NCI-H510A (cell line): Measurements from ENCODE around the gene KSR2.
"Not testable (repeated sequence)": the region's sequence is repeated elsewhere in the genome, so short reads cannot be mapped to it uniquely, and the experiment has no call there.

Experiments
- DNase-seq: peaks from one replicate; lab custom pipeline; 2025; lab: John Stamatoyannopoulos, UW

KSR2 gene

GRCh38 chr12:117968826-117969659, at the start of gene KSR2:
Gene KSR2 (minus strand): TSS chr12:117968990. CDS start chr12:117968255, 735 bp downstream.
- DNase-seq = peak; percentile 99

DNA sequence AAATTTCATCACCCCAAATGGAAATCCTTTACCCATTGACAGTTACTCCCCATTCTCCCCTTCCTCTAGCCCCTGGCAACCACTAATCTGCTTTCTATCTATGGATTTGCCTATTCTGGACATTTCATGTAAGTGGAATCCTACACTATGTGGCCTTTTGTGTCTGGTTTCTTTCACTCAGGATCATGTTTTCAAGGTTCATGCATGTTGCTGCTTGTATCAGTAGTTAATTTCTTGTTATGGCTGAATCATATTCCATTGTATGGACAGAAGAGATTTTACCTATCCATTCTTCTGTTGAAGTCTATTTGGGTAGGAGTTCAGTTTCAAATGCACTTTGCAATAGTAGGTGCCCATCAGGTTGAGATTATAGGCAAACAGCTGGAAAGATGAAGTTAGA, 49.1 kb upstream of the KSR2 start:
- DNase-seq = no peak

GRCh38 chr12:118016424-118017264, 47.9 kb upstream of the KSR2 start, which contains the start of gene RFC5:
Gene RFC5 (plus strand): TSS chr12:118016703. CDS start chr12:118016828, 125 bp downstream.
- peak; percentile 99 for DNase-seq

- DNase-seq = no peak
Measured at GRCh38 chr12:118015944-118016343, 47.2 kb upstream of the KSR2 start.

GRCh38 chr12:118015306-118015705, 46.5 kb upstream of the KSR2 start:
- DNase-seq = no peak

- DNase-seq = no peak
Measured at GRCh38 chr12:118013283-118013682, 44.5 kb upstream of the KSR2 start.

- no peak for DNase-seq
Measured at GRCh38 chr12:118011961-118012360, 43.2 kb upstream of the KSR2 start.

GRCh38 chr12:118011377-118011776, 42.6 kb upstream of the KSR2 start:
- DNase-seq = no peak

DNA sequence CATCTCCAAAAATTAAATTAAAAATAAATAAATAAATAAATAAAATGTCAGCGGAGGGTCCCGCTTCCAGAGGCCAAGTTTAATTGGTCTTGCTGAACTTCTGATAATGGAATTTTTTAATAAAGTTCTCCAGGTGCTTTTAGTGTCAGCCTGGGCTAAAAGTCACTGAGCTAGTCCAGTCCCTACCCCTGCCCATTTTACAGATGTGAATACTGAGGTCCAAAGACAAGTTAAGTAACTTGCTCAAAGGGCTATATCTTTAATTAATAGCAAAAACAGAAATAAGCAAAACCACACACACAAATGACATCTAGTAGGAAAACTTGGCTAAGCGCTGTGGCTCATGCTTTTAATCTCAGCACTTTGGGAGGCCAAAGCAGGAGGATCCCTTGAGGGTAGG, 42.1 kb upstream of the KSR2 start:
- DNase-seq = no peak

DNA sequence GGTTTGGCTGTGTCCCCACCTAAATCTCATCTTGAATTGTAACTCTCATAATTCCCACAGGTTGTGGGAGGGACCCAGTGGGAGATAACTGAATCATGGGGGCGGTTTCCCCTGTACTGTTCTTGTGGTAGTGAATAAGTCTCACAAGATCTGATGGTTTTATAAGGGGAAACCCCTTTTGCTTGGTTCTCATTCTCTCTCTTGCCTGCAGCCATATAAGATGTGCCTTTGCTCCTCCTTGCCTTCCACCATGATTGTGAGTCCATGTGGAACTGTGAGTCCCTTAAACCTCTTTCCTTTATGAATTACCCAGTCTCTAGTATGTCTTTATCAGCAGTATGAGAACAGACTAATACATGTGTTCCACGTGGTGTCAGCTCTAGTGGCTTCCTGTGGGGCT, 31.0 kb upstream of the KSR2 start:
- not testable (repeated sequence) for DNase-seq

DNA sequence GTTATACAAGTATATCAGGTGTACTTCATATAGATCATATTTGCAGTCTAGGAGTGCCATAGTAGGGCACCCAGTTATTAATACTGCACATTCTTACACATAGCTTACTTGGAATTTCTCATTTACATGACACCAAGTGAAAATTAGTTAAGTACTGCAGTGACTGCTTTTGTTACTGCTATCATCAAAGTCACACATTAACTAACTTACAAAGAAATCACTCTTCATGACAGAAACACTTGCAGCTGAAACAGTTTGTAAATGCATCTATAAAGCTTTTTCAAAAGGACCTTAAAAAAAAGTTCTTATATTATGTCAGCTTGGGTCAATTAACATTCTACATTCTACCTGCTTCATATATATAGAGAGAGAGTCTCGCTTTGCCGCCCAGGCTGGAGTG, 29.9 kb upstream of the KSR2 start:
- no peak for DNase-seq

GRCh38 chr12:117994551-117995438, 26.0 kb upstream of the KSR2 start:
- no peak for DNase-seq

- no peak for DNase-seq
Measured at GRCh38 chr12:117986705-117987469, 18.1 kb upstream of the KSR2 start.

- no peak for DNase-seq
Measured at GRCh38 chr12:117985182-117985581, 16.4 kb upstream of the KSR2 start.

GRCh38 chr12:117981267-117981666, 12.5 kb upstream of the KSR2 start:
- DNase-seq = no peak

GRCh38 chr12:117980616-117981015, 11.8 kb upstream of the KSR2 start:
- DNase-seq = no peak

- no peak for DNase-seq
Measured at GRCh38 chr12:117977373-117977772, 8.6 kb upstream of the KSR2 start.

GRCh38 chr12:117975006-117975405, 6.2 kb upstream of the KSR2 start:
- no peak for DNase-seq

DNA sequence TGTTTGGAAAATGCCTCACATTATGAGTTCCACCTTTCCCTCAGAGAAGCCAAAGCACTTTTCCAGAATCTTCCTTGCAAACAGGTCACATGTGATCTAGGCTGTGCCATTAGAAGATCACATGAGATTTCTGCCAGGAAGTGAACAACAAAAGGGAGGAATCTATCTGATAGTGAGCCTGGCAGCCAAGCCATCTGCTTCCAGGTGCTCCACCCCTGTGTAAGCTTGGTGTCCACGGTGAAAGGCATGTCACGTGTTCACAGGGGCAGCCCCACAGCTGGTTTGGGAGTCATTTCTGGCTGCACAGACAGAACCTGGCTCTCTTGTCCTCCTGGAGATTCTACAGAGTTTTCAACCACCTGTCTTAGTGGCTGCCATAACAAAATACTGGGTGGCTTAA, 3.5 kb upstream of the KSR2 start:
- no peak for DNase-seq

- DNase-seq = no peak
Measured at GRCh38 chr12:117970334-117970733, 1.5 kb upstream of the KSR2 start.

DNA sequence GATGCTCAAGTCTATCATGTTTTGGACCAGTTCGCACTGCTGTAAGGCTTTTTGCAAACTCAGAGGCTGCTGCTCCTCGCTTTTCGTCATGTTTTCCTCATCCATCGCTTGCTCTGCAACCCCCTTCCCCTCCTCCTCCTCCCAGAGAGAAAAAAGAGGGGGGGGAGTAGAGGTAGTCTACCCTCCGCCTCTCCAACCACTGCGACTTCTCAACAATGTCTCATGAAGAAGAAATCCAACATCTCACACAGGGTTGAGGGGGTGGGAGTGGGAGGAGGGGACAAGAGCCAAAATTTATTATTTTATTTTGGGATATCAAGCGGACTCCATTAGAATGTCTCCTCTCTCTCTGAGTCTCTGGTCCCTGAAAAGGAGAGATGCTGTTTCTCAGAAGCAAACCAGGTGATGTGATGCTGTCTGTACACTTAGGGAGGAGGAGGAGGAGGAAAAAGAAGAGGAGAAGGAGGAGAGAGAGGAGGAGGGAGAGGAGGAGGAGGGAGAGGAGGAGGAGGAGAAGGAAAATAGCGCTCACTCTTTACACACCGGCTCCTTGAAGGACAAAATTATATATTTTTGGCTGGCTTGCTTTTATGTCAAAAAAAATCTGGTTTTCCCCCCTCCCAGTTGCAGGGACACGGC, 520 bp downstream of the KSR2 start:
- DNase-seq = no peak
